Smooth muscle cell of the brain vasculature (primary cell): ENCODE results near the gene RERE.

Experiments
- DNase-seq: peaks from one replicate; pipeline ENCODE4 v3.0.0-alpha.2; 2012; ENCODE audit warnings: low read depth, low spot score

RERE gene

DNA sequence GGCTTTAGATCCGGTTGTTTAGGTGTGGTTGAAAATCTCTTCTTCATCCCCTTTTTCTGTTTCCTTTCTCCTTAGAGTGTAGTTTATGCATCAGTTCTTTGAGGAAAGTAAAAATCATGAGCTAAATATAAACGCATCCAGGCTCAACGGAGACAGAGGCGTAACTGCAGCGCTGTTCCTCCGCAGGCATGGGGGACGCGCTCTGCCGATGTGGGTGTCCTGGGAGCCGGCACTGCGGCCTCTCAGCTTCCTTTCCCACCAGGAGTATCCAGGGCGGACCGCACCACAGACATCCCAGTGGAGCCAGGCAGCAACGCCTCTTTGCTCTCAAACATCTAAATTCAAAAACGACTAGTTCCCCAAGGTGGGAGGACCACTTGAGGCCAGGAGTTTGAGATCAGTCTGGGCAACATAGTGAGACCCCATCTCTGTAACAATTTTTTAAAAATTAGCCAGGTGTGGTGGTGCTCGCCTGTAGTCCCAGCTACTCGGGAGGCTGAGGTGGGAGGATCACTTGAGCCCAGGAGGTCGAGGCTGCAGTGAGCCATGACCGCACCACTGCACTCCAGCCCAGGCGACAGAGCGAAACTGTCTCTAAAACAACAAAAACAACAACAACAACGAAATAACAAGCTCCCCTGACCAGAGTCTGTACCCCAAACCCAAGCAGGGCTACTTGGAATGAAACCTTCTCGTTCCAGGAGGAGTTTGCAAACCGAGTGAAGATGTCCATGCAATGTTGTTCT lies 483.2 kb downstream of the RERE start:
- no peak for DNase-seq

DNA sequence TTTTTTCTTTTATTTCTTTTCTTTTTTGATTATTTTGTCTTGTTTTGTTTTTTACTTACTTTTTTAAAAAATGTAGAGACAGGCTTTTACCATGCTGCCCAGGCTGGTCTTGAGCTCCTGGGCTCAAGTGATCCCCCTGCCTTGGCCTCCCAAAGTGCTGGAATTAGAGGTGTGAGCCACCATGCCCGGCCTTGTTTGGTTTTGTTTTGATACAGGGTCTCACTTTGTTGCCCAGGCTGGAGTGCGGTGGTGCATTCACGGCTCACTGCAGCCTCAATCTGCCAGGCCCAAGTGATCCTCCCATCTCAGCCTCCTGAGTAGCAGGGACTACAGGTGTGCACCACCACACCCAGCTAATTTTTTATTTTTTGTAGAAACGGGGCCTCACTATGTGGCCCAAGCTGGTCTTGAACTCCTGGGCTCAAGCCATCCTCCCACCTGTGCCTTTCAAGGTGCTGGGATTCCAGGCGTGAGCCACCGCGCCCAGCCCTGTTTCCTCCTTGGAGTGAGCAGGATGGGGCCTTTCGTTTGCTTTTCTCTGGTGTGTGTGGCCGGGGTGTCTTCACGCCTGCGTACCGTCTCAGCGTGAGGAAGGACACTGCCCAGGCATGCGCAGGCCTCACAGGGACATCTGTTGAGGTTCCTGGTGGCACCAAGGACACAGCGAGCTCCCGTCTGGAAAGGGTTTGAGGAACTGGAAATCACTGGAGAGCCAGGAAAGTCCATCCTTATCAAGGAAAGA lies 484.0 kb downstream of the RERE start:
- no peak for DNase-seq

DNA sequence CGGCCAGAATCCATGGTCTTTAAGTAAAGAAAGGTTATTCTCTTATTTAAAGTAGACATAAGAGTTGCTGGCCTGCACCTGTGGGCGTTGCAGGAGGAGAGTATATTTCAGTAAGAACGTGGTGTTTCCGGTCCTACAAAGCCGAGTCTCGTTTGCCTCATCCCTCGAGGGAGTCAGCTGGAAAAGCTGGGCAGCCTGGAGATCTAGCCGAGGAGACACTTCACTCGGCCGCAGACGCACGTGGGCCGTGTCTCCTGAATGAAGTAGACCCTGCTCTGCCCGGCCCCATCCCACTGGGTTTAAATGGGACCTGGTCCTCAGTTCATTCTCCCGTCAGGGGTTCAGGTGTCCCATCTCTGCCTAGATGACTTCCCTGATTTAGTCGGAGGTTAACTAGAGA lies 484.6 kb downstream of the RERE start:
- no peak for DNase-seq

DNA sequence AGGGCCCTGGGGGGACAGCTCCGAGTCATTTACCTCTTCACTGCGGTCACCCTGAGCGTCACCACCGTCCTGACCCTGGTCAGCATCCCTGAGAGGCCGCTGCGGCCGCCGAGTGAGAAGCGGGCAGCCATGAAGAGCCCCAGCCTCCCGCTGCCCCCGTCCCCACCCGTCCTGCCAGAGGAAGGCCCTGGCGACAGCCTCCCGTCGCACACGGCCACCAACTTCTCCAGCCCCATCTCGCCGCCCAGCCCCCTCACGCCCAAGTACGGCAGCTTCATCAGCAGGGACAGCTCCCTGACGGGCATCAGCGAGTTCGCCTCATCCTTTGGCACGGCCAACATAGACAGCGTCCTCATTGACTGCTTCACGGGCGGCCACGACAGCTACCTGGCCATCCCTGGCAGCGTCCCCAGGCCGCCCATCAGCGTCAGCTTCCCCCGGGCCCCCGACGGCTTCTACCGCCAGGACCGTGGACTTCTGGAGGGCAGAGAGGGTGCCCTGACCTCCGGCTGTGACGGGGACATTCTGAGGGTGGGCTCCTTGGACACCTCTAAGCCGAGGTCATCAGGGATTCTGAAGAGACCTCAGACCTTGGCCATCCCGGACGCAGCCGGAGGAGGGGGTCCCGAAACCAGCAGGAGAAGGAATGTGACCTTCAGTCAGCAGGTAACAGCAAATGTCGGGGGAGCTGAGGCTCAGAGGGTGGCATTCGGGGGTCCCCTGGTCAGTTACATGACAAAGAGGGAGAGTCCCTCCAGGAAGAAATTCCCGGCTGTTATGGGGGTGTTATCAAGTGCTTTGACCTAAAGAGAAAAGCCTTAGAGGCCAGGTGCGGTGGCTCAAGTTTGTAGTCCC lies 486.9 kb downstream of the RERE start:
- no peak for DNase-seq

DNA sequence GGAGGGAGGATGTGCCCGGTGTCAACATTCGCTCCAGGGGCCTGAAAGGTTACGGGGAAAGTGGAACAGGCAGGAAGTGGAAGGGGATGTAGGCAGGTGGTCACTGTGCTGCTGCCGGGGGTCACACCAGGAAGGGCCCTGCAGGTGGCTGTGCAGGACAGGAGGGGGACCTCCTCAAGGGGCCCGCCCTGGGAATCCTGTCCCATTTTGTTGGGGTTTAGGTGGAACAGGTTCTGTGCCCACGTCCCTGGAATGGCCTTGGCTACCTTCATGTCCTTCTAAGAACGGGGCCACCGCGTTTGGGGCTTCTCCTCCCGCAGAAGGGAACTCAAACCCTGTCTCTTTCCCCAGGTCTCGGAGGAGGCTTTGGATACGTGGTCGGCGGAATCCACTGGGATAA lies 487.6 kb downstream of the RERE start:
- no peak for DNase-seq

DNA sequence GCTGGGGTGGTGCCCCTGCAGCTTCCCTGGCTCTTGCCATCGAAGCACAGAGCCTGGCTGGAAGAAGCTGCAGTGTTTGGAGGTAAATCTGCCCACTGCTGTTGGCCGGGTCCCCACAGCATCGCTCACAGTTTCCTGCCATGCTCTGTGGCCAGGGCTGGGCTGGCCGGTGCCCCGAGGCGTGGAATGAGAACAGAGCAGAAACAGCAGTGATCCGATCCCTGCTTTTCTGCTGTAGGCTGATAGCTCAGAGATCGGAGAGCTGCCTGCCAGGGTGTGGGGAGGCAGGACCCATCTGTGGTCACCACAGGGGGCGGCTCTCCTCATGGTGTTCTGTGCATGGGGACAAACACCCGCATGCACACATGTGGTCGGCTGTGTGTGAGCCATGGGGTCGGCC lies 488.0 kb downstream of the RERE start:
- no peak for DNase-seq

DNA sequence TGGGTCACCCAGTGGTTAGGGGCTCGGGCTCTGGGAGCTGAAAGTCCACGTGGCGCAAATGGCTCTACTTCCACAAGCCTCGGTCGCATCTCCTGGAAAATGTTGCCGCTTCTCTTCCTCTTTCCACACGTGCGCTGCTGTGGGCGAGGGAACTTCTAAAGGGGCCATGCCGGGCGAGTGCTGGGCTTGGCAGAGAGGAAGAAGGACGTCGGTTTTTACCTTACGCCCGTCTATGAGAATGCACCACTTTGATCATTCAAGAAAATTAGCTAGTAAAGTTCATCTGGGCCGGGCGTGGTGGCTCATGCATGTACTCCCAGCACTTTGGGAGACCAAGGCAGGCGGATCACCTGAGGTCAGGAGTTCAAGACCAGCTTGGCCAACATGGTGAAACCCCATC lies 489.2 kb downstream of the RERE start:
- DNase-seq = no peak

DNA sequence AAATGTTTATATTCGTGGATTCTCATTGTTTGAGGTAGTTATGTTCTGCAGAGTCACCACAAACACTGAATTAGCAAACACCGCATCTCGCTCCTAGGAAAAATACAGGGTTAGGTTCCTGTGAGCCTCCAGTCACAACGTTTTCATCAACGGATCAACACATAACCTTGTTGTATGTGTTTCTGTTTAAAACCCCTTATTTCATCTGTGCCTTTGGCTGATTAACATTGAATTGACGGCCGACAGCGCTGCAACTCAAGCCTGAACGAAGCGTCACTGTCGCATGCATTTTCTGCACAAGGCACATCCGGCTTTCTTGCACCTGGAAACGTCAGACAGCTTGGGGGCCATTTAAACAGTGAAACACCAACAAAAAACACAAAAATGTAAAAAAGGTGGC lies 491.2 kb downstream of the RERE start:
- DNase-seq = no peak

DNA sequence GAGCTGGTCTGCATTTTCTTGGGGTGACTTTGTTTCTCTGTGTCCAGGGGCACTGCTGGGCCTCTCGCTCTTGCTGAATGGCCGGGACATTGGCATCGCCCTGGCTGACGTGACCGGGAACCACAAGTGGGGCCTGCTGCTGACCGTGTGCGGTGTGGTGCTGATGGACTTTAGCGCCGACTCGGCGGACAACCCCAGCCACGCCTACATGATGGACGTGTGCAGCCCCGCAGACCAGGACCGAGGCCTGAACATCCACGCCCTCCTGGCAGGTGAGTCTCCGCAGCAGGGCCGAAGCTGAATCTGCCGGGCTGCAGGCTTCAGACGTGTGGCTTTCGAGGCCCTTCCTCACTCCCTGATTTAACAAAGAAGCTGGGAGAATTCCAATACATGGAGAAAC lies 491.7 kb downstream of the RERE start:
- no peak for DNase-seq

DNA sequence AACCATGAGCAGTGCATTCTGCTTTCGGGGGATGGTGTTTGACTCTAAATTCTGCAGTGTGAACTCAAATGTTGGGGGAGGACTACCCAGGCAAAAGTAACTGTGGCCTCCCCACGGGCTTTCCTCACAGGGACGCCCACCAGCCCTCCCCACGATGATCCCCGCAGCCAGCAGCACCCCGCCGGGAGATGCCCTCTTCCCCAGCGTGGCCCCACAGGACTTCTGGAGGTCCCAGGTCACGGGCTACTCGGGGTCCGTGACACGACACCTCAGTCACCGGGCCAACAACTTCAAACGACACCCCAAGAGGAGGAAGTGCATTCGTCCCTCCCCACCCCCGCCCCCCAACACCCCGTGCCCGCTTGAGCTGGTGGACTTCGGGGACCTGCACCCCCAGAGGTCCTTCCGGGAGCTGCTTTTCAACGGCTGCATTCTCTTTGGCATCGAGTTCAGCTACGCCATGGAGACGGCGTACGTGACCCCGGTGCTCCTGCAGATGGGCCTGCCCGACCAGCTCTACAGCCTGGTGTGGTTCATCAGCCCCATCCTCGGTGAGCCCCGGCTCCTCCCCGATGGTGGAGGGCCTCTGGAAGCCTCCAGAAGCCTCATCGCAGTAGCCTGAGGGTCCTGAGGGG lies 493.1 kb downstream of the RERE start:
- DNase-seq = no peak

DNA sequence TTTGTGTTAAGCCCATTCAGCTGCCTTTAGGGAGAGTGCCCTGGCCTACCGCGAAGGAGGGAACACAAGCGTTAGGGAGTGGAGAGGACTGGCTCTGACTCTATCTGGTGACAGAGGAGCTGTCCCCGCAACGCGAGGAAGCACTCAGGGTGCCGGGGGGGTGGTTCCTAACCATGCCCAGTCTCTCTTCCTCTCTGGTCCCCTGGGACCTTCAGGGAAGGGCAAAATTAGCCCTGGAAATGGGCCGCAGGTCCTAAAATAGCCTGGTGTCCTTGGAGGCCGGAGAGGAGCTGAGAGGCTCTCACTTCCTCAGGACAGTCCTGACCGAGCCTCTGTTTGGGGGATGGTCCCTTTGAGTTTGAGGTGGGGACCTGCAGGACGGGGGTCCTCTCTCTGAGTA lies 493.7 kb downstream of the RERE start:
- DNase-seq = no peak

DNA sequence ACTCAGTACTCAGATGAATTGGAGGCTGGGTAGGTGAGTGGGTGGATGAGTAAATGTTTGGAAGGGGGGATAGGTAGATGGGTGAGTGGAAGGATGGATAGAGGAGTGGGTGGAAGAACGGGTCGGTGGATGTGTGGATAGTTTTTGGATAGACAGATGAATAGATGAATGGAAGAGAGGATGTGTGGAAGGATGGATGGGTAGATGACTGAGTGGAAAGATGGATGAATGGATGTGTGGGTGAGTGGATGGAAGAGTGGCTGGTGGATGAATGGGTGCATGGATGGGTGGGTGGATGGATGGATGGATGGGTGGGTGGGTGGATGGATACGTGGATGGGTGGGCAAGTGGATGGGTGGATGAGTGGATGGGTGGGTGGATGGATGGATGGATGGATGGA lies 495.8 kb downstream of the RERE start:
- no peak for DNase-seq

DNA sequence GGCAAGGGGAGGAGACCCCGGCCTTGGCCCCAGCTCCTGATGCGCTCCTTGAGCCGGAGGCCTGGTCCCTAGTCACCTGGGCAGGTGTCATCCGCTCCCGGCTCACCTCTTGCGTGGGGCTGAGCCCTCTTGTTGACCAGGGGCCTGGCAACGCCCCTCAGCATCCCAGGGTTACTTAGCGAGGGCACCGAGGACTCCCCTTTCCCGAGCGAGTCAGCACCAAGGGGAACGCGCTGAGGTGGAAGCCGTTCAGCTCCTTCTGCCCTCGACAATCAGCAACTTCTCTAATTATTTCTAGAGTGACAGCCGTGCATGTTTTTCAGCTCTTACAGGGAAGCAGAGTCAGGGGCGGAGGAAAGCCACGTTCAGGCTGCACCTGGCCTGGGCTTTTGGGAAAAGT lies 499.0 kb downstream of the RERE start:
- no peak for DNase-seq

DNA sequence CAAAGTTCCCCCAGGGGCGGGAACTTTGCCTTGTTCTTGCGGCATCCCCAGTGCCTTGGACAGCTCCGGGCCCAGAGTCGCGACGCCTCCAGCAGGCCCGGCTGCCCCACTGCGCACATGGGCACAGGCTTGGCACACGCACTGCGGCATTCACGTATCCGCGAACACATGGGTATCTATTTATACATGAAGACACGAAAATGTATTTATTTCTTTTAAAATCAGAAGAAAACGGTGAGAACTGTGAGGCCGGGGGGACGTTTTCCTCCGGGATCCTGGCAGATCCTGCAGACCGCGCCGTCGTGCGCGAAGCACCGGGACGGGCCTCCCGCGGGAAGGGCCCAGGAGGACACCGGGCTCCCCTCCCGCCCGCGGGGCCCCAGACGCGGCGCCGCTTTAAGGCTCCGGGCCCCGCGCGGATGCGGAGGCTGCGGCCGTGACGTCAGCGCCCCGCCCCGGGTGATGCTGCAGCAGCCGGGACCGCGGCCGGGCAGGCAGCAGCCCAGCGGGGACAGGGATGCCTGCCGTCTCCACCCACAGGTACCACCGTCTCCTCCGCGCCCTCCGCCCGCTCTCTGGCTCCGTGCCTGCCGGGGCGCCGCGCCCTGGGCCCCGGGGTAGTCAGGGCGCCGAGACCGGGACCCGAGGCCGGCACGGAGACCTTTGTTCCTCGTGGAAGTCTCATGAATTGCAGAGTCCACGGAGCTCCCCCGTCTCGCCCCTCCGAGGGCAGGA lies 499.6 kb downstream of the RERE start, which contains the start of gene SLC45A1:
Gene SLC45A1, plus strand, starts transcription at position 468 of the 735 bp plus-strand sequence. CDS start 6,216 bp downstream, outside the sequence.
- DNase-seq = no peak

DNA sequence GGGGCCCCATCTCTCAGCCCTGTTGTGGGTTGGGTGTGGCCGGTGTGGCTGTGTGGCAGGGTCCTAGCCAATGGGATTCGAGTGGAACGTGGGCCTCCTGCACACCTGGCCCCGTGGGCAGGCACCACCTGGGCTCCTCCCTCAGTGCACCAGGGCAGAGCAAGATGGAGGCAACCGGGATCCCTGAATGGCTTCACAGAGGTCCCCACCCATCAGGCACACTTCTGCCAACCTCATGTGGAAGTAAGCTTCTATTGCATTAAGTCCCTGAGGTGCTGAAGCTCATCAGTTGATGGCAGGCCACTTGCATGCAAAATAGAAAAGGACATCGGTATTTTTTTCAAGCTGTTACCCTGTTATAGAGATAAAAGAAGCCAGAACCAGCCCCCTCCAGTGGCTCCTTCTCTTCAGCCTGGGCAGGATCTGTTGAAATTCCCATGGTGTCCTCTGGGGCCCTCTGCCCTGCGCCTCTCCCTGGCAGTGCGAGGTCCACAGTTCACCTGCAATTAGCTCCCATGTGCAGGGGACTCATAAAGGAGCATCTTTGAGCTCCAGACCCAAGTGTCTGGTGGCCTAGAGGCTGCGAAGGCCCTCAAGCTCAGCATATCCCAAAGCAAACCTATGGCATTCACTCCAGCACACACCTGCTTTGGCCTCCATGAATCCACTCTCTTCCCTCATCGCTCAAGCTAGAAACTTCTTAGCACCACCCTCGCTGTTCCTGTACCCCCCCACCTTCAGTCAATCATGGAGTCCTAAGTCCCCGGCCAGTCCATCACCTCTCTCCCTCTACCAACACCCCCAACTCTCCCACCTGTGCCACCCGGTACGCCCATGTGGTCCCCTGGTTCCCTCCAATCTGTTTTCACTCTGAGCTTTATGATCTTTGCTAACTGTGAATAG lies 501.6 kb downstream of the RERE start:
- DNase-seq = no peak

DNA sequence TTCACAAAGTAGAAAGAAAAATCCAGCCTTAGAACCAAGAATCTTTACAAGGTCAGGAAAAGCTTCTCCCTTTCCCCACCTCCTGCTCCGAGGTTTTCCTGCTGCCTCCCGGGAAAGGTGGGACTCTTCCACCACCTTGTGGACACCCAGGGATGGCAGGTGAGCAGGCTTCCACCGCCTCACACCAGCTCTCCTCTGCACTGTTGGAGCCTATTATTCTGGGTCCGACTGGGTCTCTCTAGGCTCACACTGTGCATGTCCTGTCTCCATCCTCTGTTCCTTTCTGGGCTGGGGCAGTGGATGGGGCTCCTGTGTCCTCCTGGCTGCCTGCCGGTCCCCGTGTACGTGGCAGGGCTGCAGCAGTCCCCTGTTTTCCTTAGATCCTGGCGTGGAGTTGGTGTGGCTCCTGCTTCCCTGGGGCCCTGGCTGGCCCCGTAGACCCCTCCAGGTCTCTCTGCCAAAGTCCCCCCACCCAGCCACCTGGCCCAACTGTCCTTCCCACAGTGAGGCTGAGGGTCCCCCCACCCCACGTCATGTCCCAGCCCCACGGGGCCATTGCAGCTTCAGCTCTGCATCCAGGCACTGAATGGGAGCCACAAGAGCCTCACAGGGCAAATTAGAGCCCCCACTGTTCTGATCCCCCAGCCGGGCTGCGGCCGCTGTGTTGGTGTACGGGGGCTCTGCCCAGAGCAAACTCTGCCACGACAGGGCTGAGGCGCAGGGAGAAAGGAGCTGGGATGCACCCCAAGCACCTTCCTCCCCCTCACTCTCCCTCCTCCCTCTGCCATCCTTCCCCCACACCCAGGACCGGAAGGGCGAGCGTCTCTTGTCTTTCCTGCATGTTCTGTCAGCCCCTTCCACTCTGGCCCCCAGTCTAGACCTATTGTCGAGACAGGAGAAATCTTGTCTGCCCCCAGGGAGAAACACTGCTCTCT lies 502.8 kb downstream of the RERE start:
- DNase-seq = peak; percentile 44

DNA sequence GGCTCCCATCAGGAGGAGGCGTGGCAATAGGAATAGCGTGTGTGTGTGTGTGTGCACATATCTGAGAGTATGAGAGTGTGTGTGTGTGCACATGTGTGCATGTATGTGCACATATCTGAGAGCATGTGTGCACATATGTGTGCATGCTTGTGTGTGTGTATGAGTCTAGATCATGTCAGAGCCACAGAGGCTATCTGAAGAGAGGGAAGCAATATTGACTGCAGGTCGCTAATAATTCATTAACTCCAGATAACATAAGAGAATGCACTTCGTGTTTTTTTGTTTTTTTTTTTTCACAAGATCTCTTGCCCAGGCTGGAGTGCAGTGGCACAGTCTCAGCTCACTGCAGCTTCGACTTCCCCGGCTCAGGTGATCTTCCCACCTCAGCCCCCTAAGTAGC lies 504.2 kb downstream of the RERE start:
- DNase-seq = no peak

DNA sequence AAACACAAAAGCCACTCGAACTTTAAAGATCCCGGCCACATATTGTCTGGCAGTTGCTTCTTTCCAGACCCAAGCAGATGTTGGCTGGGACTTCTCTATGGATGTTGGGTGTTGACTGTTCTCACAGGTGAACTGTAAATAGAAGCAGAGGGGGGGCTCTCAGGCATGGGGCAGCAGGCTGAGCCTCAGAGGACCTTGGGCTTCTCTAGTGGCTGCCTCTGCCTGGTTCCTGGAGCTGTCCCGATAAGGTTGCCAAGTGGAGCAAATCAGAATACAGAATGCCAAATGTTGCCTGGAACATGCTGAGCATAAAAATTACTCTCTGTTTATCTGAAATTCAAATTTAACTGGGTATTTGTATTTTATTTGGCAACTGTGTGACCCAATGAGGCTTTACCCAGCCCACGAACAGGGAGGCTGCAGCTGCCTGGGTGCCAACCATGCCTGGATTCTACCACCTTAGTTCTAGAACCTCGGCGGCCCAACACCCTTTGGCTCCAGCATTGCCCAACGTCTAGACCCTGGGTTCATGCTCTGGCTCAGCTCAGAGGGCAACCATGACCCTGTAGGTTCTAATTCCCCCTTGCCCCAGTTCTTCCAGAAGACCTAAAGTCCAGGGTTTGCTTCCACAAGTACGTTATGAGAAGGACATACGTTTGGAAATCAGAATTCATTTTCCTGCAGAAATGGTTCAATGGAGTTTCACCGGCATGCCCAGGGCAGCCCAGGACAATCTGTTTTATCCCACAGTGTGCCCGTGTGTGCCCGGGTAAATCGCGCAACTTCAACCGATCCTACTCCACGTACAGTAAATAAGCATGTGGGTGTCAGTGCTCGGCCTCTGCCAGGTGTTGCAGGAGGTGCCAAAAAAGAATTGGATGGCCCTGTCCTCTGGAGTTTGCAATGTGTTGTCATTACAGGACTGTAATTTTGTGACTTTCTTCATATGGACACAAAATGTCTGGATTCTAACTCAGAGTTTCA lies 504.9 kb downstream of the RERE start:
- DNase-seq = no peak
